H9 (cell line): ENCODE results near the gene VSTM4. TPM values are rescaled to one million over a fixed set of nuclear protein-coding genes. Genes with fewer than 3 reads are reported as not detected.

ENCODE experiments used
- DNase-seq: peaks from one replicate; pipeline ENCODE4 v3.0.0-alpha.2; 2017
- H2AFZ ChIP-seq: one replicate; pipeline ENCODE4 v1.6.1; 2013; ENCODE audit warnings: mild to moderate bottlenecking, low read length, control low read depth, moderate library complexity
- H2AK5ac ChIP-seq: 2 replicates; pipeline ENCODE4 v1.6.1; 2013; ENCODE audit warnings: low read length, control low read depth, mixed read lengths; ENCODE audit not compliant: insufficient read length
- H2BK120ac ChIP-seq: one replicate; pipeline ENCODE4 v1.6.1; 2013; ENCODE audit warnings: low read depth, mild to moderate bottlenecking, low read length, control low read depth, inconsistent platforms; ENCODE audit not compliant: poor library complexity, severe bottlenecking
- H2BK12ac ChIP-seq: 2 replicates; pipeline ENCODE4 v1.6.1; 2013; ENCODE audit warnings: low read length, control low read depth, mixed read lengths, low read depth; ENCODE audit not compliant: insufficient read length
- H2BK15ac ChIP-seq: 2 replicates; pipeline ENCODE4 v1.6.1; 2013; ENCODE audit warnings: low read depth, low read length, control low read depth
- H2BK20ac ChIP-seq: one replicate; pipeline ENCODE4 v1.6.1; 2013; ENCODE audit warnings: low read depth, mild to moderate bottlenecking, low read length, control low read depth, inconsistent platforms; ENCODE audit not compliant: poor library complexity, severe bottlenecking
- H2BK5ac ChIP-seq: 2 replicates; pipeline ENCODE4 v1.6.1; 2013; ENCODE audit warnings: low read length, control low read depth, mixed read lengths; ENCODE audit not compliant: insufficient read length
- H3K14ac ChIP-seq: 2 replicates; pipeline ENCODE4 v1.6.1; 2013; ENCODE audit warnings: low read length, control low read depth; ENCODE audit not compliant: insufficient read depth
- H3K18ac ChIP-seq: 2 replicates; pipeline ENCODE4 v1.6.1; 2013; ENCODE audit warnings: low read depth, mild to moderate bottlenecking, mixed read lengths, low read length, control low read depth; ENCODE audit not compliant: insufficient read length
- H3K23ac ChIP-seq: 2 replicates; pipeline ENCODE4 v1.6.1; 2013; ENCODE audit warnings: low read length, control low read depth, mixed read lengths, low read depth; ENCODE audit not compliant: insufficient read length
- H3K23me2 ChIP-seq: 2 replicates; pipeline ENCODE4 v1.6.1; 2013; ENCODE audit warnings: low read depth, mild to moderate bottlenecking, mixed read lengths, low read length, control low read depth; ENCODE audit not compliant: insufficient read length, poor library complexity, severe bottlenecking
- H3K27ac ChIP-seq: 2 replicates; pipeline ENCODE4 v1.5.1; 2013; ENCODE audit warnings: low read length, control low read depth, mixed read lengths, low read depth; ENCODE audit not compliant: insufficient read length
- H3K27me3 ChIP-seq: 2 replicates; pipeline ENCODE4 v1.6.1; 2013; ENCODE audit warnings: low read length, control low read depth, inconsistent platforms; ENCODE audit not compliant: insufficient read depth
- H3K4ac ChIP-seq: 2 replicates; pipeline ENCODE4 v1.6.1; 2013; ENCODE audit warnings: low read depth, mild to moderate bottlenecking, control low read depth, inconsistent platforms, low read length, moderate library complexity
- H3K4me1 ChIP-seq: 2 replicates; pipeline ENCODE4 v1.6.1; 2013; ENCODE audit warnings: low read length, control low read depth, inconsistent platforms; ENCODE audit not compliant: insufficient read depth
- H3K4me2 ChIP-seq: 2 replicates; pipeline ENCODE4 v1.6.1; 2013; ENCODE audit warnings: low read length, control low read depth, mixed read lengths; ENCODE audit not compliant: insufficient read length, insufficient read depth
- H3K56ac ChIP-seq: 2 replicates; pipeline ENCODE4 v1.6.1; 2013; ENCODE audit warnings: low read depth, mild to moderate bottlenecking, mixed read lengths, low read length, control low read depth; ENCODE audit not compliant: insufficient read length
- H3K79me1 ChIP-seq: 2 replicates; pipeline ENCODE4 v1.6.1; 2013; ENCODE audit warnings: low read depth, mild to moderate bottlenecking, moderate library complexity, low read length, control low read depth, inconsistent platforms; ENCODE audit not compliant: insufficient read depth, poor library complexity, severe bottlenecking
- H3K79me2 ChIP-seq: 2 replicates; pipeline ENCODE4 v1.6.1; 2013; ENCODE audit warnings: low read length, control low read depth, inconsistent platforms; ENCODE audit not compliant: insufficient read depth
- H3K9ac ChIP-seq: 2 replicates; pipeline ENCODE4 v1.6.1; 2013; ENCODE audit warnings: low read length, control low read depth, mixed read lengths; ENCODE audit not compliant: insufficient read length; ENCODE audit errors: extremely low read depth
- H3K9me3 ChIP-seq: one replicate; pipeline ENCODE4 v1.6.1; 2013; ENCODE audit warnings: low read depth, low read length, inconsistent platforms; ENCODE audit not compliant: control insufficient read depth
- H3T11ph ChIP-seq: one replicate; pipeline ENCODE4 v1.6.1; 2013; ENCODE audit warnings: mild to moderate bottlenecking, low read length, control low read depth, inconsistent platforms
- H4K20me1 ChIP-seq: one replicate; pipeline ENCODE4 v1.6.1; 2013; ENCODE audit not compliant: control insufficient read depth, insufficient read length, insufficient read depth
- H4K5ac ChIP-seq: 2 replicates; pipeline ENCODE4 v1.6.1; 2013; ENCODE audit warnings: low read depth, mild to moderate bottlenecking, mixed read lengths, low read length, control low read depth; ENCODE audit not compliant: insufficient read length
- H4K8ac ChIP-seq: replicated peaks from 2 replicates; pipeline ENCODE4 v1.6.1; 2013; ENCODE audit warnings: low read length, control low read depth, mixed read lengths, low read depth; ENCODE audit not compliant: insufficient read length
- H4K91ac ChIP-seq: 2 replicates; pipeline ENCODE4 v1.6.1; 2013; ENCODE audit warnings: low read depth, mild to moderate bottlenecking, moderate library complexity, mixed read lengths, low read length, control low read depth; ENCODE audit not compliant: insufficient read length
- H3K27ac Mint-ChIP-seq, 3 experiments: 2 replicates in 2 of 3; 3 replicates in 1 of 3; pipeline ENCODE4 v1.8.0; 2020 to 2021; ENCODE audit warnings: mixed read lengths in 3 of 3, mild to moderate bottlenecking in 1 of 3, moderate library complexity in 1 of 3
- H3K27me3 Mint-ChIP-seq: 2 replicates; pipeline ENCODE4 v1.8.0; 2021; ENCODE audit warnings: low read depth, mild to moderate bottlenecking, moderate library complexity, mixed read lengths
- H3K36me3 Mint-ChIP-seq, 3 experiments: 2 replicates in 2 of 3; 3 replicates in 1 of 3; pipeline ENCODE4 v1.8.0; 2020 to 2021; ENCODE audit warnings: low read depth in 3 of 3, mixed read lengths in 3 of 3; ENCODE audit not compliant: insufficient read depth in 1 of 3
- H3K4me1 Mint-ChIP-seq, 2 experiments: 2 replicates each; pipeline ENCODE4 v1.8.0; 2020; ENCODE audit warnings: mixed read lengths in 2 of 2
- H3K4me3 Mint-ChIP-seq, 2 experiments: 2 replicates in 1 of 2; 3 replicates in 1 of 2; pipeline ENCODE4 v1.8.0; 2020 to 2021; ENCODE audit warnings: mild to moderate bottlenecking in 2 of 2, mixed read lengths in 2 of 2, moderate library complexity in 1 of 2
- H3K9me3 Mint-ChIP-seq, 2 experiments: 2 replicates in 1 of 2; 3 replicates in 1 of 2; pipeline ENCODE4 v1.8.0; 2020; ENCODE audit warnings: mild to moderate bottlenecking in 2 of 2, mixed read lengths in 2 of 2, moderate library complexity in 1 of 2
- WGBS: extraction: QIAGEN DNeasy Blood & Tissue Kit; methylation state at CpG from one replicate; pipeline ENCODE4 v1.1.7; 2013; ENCODE audit warnings: missing lambda C conversion rate, low lambda C conversion rate, mixed read lengths; ENCODE audit not compliant: insufficient read length; ENCODE audit errors: extremely low coverage; 5-methylcytosine and 5-hydroxymethylcytosine counted together
- total RNA-seq: library from RNA; stranded (reverse); gene quantifications from 2 replicates; pipeline ENCODE4 v1.2.1, GENCODE V29; 2021
- TF ChIP-seq, protein P1 (sequence below): fragments of 200-600 bp; sonication (generic); conservative IDR thresholded peaks from 3 replicates; pipeline ENCODE4 v1.8.0; 2021; ENCODE audit warnings: antibody characterized with exemption, mild to moderate bottlenecking

The VSTM4 gene
- total RNA-seq, 1 experiment from 2014 or later: 0.44 TPM

DNA sequence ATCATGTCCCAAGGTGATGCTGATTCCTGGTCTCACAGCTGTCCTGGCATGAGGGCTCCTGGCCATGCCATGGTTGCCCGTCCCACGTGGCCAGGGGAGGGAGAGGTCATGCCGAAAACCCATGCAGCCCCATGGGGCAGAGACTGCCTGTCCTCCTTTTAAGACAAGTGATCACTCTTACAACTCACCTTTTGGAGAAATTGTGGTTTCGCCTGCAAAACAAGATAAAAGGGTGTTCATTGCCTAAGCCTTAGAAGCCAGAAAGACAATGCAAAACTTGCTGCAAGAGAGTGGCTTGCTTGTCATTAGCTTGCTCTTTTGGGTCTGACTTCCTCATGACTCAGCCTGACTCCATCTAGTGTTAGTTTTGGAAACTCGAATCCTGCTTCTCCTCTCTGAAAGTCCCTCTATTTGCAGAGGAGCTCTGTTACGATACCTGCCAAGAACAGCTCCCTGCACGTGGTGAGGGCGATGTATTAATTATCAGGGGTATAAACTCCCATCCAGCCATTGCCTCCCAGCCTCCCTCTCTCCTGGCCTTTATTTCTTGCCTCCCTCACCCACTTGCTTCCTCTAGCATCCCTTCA is 46.2 kb upstream of the VSTM4 start:
- Histone ChIP-seq H2BK5ac (no peak overlapping the region), H2BK15ac (no peak overlapping the region), H3K4me1 (no peaks in the 10 kb centered on the region; the same call in 1 of the 2 replicates), H4K20me1 (no peaks in the 10 kb centered on the region), H3K79me1 (no peaks in the 10 kb centered on the region), H3K27ac (no peak overlapping the region), H3K27me3 (no peaks in the 10 kb centered on the region), H2AFZ (no peak overlapping the region), H4K8ac (no peak overlapping the region), H3K4me2 (no peak overlapping the region), H3T11ph (no peak overlapping the region), H2BK120ac (no peak overlapping the region), H4K91ac (no peak overlapping the region), H2BK20ac (no peak overlapping the region), H3K79me2 (no peaks in the 10 kb centered on the region), H3K4ac (no peak overlapping the region), H3K9ac (no peak overlapping the region), H3K18ac (no peak overlapping the region), H3K14ac (no peak overlapping the region), H3K23me2 (no peaks in the 10 kb centered on the region), H3K56ac (no peak overlapping the region), H3K9me3 (no peaks in the 10 kb centered on the region), H2AK5ac (no peak overlapping the region), H2BK12ac (no peak overlapping the region), H3K23ac (no peak overlapping the region), H4K5ac (no peak overlapping the region)
- DNase-seq: peak; percentile 42
- H3K27ac Mint-ChIP-seq: no peak overlapping the region
- no CpG with 5 or more reads among the region's 8 CpGs for WGBS
- H3K4me3 Mint-ChIP-seq: no peak overlapping the region
- TF ChIP-seq, protein P1, sequence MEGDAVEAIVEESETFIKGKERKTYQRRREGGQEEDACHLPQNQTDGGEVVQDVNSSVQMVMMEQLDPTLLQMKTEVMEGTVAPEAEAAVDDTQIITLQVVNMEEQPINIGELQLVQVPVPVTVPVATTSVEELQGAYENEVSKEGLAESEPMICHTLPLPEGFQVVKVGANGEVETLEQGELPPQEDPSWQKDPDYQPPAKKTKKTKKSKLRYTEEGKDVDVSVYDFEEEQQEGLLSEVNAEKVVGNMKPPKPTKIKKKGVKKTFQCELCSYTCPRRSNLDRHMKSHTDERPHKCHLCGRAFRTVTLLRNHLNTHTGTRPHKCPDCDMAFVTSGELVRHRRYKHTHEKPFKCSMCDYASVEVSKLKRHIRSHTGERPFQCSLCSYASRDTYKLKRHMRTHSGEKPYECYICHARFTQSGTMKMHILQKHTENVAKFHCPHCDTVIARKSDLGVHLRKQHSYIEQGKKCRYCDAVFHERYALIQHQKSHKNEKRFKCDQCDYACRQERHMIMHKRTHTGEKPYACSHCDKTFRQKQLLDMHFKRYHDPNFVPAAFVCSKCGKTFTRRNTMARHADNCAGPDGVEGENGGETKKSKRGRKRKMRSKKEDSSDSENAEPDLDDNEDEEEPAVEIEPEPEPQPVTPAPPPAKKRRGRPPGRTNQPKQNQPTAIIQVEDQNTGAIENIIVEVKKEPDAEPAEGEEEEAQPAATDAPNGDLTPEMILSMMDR: peak; percentile 60; the same call in 2 of the 3 replicates
- H3K9me3 Mint-ChIP-seq: peaks cover 0 to 6% of the 10 kb centered on the region in 2 experiments; a peak in 1 of 5 replicates
- peaks cover 0 to 9% (median 1%) of the 10 kb centered on the region in 3 experiments; a peak in 3 of 7 replicates for H3K36me3 Mint-ChIP-seq
- H3K4me1 Mint-ChIP-seq: peaks cover 29 to 38% of the 10 kb centered on the region in 2 experiments
- H3K27me3 Mint-ChIP-seq: peaks cover 7% of the 10 kb centered on the region; the same call in 1 of the 2 replicates
